Activated CD4-positive, CD25-positive, alpha-beta regulatory T cell treated with anti-CD3 and anti-CD28 coated beads, Interleukin-2, amount 50 U/mL, for 24 hours (primary cell): ENCODE measurements around the gene PTPDC1.

Experiments used
- ATAC-seq, 2 donors: fragments of 150-1000 bp; cut with Tn5 transposase; one replicate each; pipeline ENCODE4 v1.10.0; 2021; ENCODE audit warnings: mild to moderate bottlenecking in 1 of 2, moderate library complexity in 1 of 2

Gene PTPDC1

DNA sequence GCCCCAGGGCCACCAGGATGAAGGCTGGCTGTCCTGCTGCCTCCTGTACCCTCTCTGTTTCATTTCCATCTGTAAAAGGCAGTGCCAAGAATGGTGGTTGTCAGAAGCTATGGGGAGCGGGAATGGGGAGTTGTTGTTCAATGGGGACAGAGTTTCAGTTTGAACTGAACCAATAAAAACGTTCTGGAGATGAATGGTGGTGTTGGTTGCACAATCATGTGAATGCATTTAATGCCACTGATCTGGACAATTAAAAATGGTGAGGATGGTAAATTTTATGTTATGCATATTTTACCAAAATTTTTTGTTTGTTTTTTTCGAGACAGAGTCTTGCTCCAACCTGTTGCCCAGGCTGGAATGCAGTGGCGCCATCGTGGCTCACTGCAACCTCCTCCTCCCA is 58.1 kb downstream of the PTPDC1 start:
- no peak for ATAC-seq

GRCh38 chr9:94144394-94144793 is 60.1 kb downstream of the PTPDC1 start:
- ATAC-seq = no peak

GRCh38 chr9:94145640-94146039 is 61.4 kb downstream of the PTPDC1 start:
- ATAC-seq = no peak

DNA sequence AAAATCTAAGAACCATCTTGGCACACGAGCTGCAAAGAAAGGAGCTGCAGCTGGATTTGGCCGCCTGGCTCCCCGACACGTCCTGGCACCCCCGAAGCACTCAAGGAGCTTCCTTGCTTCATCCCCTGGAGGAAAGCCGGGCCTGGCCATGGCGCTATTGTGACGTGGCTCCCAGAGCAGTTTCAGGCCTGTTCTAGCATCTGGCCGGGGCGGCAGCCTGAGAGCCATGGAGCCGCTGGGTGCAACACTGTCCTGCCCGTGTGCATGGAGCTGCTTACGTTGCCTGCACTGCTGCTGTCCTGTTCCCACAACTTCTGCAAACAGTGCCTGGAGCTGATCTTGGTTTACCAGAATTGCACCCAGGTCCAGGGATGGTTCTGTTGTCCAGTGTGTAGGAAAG is 63.5 kb downstream of the PTPDC1 start:
- ATAC-seq = no peak

GRCh38 chr9:94148419-94148818 is 64.2 kb downstream of the PTPDC1 start:
- no peak for ATAC-seq

DNA sequence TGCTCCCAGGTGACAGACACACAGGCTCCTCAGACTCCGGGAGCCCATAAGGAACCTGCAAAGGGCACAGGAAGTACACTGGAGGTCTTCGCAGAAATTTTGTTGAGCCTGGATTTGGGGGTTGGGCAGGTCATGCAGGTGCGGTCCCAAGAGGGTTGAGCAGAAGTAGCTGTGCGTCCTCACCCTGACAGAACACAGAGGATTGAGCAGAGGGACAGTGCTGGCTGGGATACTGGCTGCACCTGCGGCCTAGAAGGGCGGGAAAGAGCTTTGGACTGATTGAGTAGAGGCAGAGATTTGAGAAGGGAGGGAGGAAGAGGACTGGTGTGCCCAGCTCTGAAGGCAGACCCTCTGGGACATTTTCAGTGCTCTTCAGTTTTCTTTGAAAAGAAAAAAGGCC is 65.4 kb downstream of the PTPDC1 start:
- ATAC-seq = no peak

DNA sequence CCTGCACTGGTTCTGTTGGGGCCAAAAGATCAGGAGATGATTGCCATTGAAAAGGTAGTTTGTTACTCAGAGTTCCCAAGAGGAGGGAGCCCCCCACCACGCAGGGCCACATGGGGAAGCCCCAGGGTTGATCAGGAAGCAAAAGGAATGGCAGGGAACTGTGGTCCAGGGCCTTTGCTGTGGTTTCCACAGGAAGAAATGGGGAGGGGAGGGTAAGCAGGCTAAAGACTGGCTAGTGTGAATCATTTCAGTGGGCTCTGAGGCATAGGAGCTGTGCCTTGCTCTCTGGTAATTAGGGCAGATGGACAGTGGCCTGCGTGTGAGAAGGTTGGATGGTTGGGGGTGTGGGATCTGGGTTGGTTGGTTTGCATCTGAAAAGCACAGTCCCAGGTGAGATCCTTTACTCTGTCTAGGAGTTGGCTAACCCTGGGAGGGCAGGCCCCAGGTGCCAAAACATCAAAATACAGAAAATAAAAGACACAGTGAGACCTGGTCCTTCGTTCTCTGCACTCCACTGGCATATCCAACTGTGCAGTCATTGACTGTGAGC is 66.1 kb downstream of the PTPDC1 start:
- no peak for ATAC-seq

DNA sequence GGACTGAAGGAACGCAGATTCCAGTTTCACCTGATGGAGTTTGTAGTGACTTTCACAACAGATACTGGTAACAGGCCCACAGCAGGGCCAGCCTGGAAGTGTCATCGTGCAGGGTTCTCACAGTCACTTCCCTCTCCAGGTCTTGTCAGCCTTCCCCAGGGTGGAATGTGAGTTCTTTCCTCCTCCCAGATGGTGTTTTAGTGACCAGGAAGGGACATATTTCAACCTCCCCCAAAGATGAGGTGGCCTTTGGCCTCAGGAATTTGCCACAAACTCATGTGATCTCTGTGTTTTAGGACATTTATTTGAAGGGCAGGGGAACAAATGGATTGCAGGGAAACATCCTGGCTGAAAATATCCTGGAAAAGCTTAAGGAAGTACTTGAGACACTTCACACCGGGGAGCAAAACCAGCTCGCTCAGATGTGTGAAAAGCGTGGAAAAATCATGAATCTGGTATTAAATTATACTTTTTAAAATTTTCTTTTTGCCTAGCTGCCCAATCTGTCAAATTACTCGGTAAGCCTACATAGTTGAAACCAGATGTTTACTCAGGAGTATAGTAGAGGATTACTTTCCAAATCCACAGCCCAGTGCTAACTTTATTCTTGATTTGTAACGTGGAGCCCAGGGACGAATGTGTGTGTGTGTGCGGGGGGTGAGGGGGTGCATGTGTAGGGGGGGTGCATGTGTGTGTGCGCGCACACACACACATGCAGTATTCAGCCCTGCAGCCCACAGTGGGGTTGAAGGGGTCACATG is 66.8 kb downstream of the PTPDC1 start:
- ATAC-seq = no peak

DNA sequence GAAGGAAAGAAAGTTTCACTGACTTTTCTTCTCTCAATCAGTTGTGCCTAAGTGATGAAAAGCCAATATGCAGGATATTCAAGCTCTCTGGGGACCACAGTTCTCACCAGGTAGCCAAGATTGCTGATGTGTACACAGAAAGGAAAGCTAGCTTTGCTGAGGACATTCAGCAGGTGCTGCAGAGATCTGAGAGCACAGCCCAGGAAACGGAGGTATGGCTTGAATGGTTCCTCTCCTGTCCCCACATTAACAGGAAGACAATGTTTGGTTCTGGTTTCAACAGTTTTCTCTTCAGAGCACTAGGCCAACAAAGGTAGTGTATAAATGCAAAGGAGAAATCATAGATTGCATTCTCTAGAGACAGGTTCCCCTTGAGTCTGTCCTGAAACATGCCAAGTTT is 69.6 kb downstream of the PTPDC1 start:
- no peak for ATAC-seq

DNA sequence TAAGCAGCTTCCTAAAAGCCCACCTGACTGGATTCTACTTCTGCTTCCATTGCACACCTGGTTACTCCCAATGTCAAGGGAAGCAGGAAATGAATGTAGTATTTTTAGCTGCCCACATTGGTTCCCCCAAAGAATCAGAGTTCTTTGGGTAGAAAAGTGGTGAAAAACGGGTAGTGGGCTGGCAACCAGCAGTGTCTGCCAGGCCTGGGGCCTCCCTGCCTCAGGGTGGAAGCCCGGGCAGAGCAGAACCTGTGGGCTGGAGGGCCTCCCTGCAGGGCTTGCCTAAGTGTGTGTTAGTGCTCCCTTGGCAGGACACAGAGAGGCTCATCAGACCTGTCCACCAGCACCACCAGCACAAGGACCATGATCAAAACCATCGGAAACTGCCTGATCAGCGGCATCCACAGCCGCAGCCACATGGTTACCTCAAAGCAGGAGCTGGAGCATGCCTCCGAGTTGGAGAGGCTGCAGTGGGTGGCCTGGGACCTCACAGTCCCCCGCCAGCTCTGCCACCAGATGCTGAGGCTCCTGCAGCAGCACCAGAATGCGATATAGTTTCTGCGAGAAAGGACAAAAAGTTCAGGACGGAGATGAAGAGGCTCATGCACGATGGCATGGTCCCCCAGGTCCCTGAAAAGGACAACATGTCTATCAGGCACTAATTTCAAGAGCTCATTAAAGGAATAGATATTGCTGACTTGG is 72.2 kb downstream of the PTPDC1 start:
- ATAC-seq = no peak

DNA sequence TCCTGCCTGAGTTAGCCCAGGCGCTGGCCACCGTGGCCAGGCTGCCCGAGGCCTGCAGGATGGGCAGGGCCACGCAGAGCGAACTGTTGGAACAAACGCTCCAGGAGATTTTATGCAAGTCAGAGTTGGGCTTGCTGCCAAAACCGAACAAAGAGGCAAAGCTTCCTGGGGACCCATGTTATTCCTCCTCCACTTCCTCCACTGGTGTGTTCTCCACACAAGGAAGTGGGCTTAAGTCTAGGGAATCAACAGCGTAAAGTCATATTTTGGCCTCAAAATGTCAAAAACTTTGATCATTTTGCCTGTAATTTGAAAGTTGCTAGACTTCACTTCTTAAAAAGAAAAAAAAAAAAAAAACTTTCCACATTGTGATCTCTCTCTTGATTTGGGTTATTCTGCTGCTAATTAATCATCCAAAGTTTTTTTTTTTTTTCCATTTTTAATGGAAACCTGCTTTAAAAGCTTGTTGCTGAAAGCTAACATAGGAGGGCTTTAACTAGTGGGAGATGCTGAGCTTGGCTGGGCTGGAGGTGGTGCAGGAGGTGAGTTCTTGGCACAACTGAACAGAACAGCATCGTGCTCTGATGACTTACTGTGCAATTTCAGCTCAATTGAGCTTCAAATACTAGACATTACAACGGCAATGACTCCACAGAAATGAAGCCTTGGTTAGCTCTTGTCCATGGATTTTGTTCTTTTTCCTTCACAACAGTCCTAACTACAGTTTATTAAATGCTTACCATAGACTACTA is 73.0 kb downstream of the PTPDC1 start:
- ATAC-seq = no peak
